ENCODE data around the gene DOCK1. TPM values are rescaled to one million over a fixed set of nuclear protein-coding genes. Genes with fewer than 3 reads are reported as not detected.

The DOCK1 gene
- total RNA-seq, 2 experiments from 2014 or later: not detected

DNA sequence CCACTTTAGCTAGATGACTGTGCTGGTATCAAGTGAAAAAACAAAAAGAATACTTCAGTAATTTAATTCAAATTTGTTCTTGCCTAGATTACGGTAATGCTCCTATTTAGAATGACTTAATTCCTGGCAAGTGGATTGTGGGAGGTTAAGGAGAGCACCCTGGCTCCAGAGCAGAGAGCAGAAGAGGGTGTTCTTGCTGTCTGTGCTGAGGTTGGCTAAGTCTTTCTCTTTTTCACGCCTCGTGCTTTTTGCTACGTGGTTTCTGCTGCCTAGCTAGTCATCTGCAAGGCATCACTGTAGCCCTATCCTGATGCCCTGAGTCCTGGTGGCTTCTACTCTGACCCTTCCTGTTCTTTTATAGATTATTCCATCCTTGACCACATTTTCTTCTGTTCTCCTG, 189.8 kb downstream of the DOCK1 start:
- Mint-ChIP-seq H3K27ac (no peak overlapping the region), H3K36me3 (ENCODE audit: low read depth) (no peaks in the 10 kb centered on the region), H3K4me3 (no peak overlapping the region), H3K27me3 (no peaks in the 10 kb centered on the region), H3K4me1 (ENCODE audit: low read depth) (no peaks in the 10 kb centered on the region), H3K9me3 (peaks cover 3% of the 10 kb centered on the region)
- ATAC-seq (ENCODE audit: poor library complexity) (no peak), DNase-seq (no peak)
- H3K4me3 ChIP-seq (ENCODE audit: low read length): no peak overlapping the region
- H3K9me3 ChIP-seq (ENCODE audit: control insufficient read depth in 1 of 2, insufficient read depth in 1 of 2, low read length in 2 of 2): peaks cover 0 to 11% of the 10 kb centered on the region in 2 experiments
- H3K27me3 ChIP-seq (ENCODE audit: control insufficient read depth in 1 of 2, insufficient read depth in 2 of 2, low read length in 2 of 2): no peaks in the 10 kb centered on the region
- TF ChIP-seq, protein P1, sequence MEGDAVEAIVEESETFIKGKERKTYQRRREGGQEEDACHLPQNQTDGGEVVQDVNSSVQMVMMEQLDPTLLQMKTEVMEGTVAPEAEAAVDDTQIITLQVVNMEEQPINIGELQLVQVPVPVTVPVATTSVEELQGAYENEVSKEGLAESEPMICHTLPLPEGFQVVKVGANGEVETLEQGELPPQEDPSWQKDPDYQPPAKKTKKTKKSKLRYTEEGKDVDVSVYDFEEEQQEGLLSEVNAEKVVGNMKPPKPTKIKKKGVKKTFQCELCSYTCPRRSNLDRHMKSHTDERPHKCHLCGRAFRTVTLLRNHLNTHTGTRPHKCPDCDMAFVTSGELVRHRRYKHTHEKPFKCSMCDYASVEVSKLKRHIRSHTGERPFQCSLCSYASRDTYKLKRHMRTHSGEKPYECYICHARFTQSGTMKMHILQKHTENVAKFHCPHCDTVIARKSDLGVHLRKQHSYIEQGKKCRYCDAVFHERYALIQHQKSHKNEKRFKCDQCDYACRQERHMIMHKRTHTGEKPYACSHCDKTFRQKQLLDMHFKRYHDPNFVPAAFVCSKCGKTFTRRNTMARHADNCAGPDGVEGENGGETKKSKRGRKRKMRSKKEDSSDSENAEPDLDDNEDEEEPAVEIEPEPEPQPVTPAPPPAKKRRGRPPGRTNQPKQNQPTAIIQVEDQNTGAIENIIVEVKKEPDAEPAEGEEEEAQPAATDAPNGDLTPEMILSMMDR (IDR thresholded peaks at IDR 0.05): no peak
- intact Hi-C loops (cut with DNase I, micrococcal nuclease): no loop called here
- ChIA-PET POLR2A (no interaction called here), CTCF (no interaction called here)
- no peaks in the 10 kb centered on the region for H3K36me3 ChIP-seq (ENCODE audit: insufficient read depth, low read length)
- no peak overlapping the region for H3K27ac ChIP-seq (ENCODE audit: low read depth in 1 of 2, low read length in 2 of 2)
- H3K4me1 ChIP-seq (ENCODE audit: insufficient read depth, low read length): no peaks in the 10 kb centered on the region

DNA sequence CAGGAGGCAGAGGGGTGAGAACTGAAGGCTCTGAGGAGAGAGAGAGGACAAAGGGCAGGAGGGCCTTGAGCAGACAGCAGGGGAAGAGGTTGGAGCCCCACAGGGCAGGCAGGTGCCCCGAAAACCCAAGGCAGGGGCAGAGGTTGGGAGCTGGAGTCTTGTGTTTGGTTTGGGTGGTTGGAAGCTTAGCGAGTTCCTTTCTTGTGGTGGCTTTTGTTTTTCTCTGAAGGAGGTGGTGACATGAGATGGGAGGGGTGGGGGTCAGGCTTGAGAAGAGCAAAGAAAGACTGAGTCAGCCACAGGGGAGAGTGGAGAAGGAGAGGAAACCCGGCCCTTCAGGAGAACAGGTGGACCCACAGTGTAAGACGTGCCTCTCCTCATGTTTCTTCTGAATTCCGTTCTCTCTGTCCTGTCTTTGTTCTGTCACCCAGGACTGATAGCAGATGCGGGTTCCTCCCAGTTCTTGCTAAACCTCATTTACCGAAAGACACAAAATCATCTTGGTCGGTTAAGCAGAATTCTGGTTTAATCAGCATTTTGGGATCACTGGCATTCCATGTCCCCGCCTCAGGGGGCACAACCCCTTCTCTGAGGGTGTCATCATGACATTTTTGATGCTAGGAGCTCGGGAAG, 195.9 kb downstream of the DOCK1 start:
- POLR2A ChIA-PET: no interaction called here
- Histone ChIP-seq H3K4me1 (ENCODE audit: insufficient read depth, low read length) (no peaks in the 10 kb centered on the region), H3K9me3 (ENCODE audit: control insufficient read depth in 1 of 2, insufficient read depth in 1 of 2, low read length in 2 of 2) (peaks cover 0 to 14% of the 10 kb centered on the region in 2 experiments), H3K4me3 (ENCODE audit: low read length) (no peak overlapping the region), H3K27me3 (ENCODE audit: control insufficient read depth in 1 of 2, insufficient read depth in 2 of 2, low read length in 2 of 2) (no peaks in the 10 kb centered on the region), H3K36me3 (ENCODE audit: insufficient read depth, low read length) (no peaks in the 10 kb centered on the region), H3K27ac (ENCODE audit: low read depth in 1 of 2, low read length in 2 of 2) (no peak overlapping the region)
- Mint-ChIP-seq H3K27me3 (no peaks in the 10 kb centered on the region), H3K27ac (no peak overlapping the region), H3K4me3 (no peak overlapping the region), H3K36me3 (ENCODE audit: low read depth) (no peaks in the 10 kb centered on the region), H3K4me1 (ENCODE audit: low read depth) (no peaks in the 10 kb centered on the region), H3K9me3 (no peaks in the 10 kb centered on the region)
- ATAC-seq (ENCODE audit: poor library complexity) (no peak), DNase-seq (no peak)
- TF ChIP-seq, protein P1 (IDR thresholded peaks at IDR 0.05): no peak
- intact Hi-C loops (cut with DNase I, micrococcal nuclease): no loop called here
- CTCF ChIA-PET: no interaction called here

DNA sequence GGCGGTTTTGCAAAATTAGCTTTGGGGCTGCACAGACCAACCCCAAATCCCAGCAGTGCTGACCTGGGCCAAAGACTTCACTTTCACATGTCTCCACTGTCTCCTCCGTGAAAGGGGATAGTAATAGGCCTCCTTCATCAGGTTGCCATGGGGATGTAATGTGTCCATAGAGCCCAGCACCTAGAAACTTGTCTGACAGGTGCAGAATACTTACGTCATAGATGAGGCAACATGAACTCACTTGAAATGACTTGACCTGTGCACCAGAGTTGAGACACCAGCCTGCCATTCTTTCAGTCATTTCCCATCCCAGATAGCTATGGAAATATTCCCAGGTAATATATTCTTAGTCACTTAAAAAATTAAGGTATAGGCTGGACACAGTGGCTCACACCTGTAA, 196.9 kb downstream of the DOCK1 start:
- Histone ChIP-seq H3K9me3 (ENCODE audit: control insufficient read depth in 1 of 2, insufficient read depth in 1 of 2, low read length in 2 of 2) (peaks cover 0 to 19% of the 10 kb centered on the region in 2 experiments), H3K36me3 (ENCODE audit: insufficient read depth, low read length) (no peaks in the 10 kb centered on the region), H3K4me1 (ENCODE audit: insufficient read depth, low read length) (no peaks in the 10 kb centered on the region), H3K27ac (ENCODE audit: low read depth in 1 of 2, low read length in 2 of 2) (no peak overlapping the region), H3K4me3 (ENCODE audit: low read length) (no peak overlapping the region), H3K27me3 (ENCODE audit: control insufficient read depth in 1 of 2, insufficient read depth in 2 of 2, low read length in 2 of 2) (no peaks in the 10 kb centered on the region)
- ChIA-PET CTCF (no interaction called here), POLR2A (no interaction called here)
- Mint-ChIP-seq H3K4me1 (ENCODE audit: low read depth) (no peaks in the 10 kb centered on the region), H3K27ac (no peak overlapping the region), H3K36me3 (ENCODE audit: low read depth) (no peaks in the 10 kb centered on the region), H3K4me3 (no peak overlapping the region), H3K27me3 (no peaks in the 10 kb centered on the region), H3K9me3 (no peaks in the 10 kb centered on the region)
- ATAC-seq (ENCODE audit: poor library complexity) (no peak), DNase-seq (no peak)
- TF ChIP-seq, protein P1 (IDR thresholded peaks at IDR 0.05): no peak
- intact Hi-C loops (cut with DNase I, micrococcal nuclease): no loop called here
